Vagina (tissue), 2 donors: ENCODE measurements around the gene MAT2A. TPM values are rescaled to one million over a fixed set of nuclear protein-coding genes. Genes with fewer than 3 reads are reported as not detected.

ENCODE experiments used
- DNase-seq, 2 donors: peaks; one replicate each; pipeline ENCODE4 v3.0.0-alpha.2; 2017; ENCODE audit errors: extremely low spot score in 2 of 2
- H3K27ac ChIP-seq: fragments of 200-600 bp; sonication (generic); one replicate; pipeline ENCODE4 v1.5.1; 2019
- H3K27me3 ChIP-seq: fragments of 200-600 bp; sonication (generic); one replicate; pipeline ENCODE4 v1.5.1; 2019
- H3K36me3 ChIP-seq, 2 donors: fragments of 200-600 bp; sonication (generic); one replicate each; pipeline ENCODE4 v1.5.1; 2017 to 2019
- H3K4me1 ChIP-seq: fragments of 200-600 bp; sonication (generic); one replicate; pipeline ENCODE4 v1.5.1; 2019
- H3K4me3 ChIP-seq, 2 donors: fragments of 200-600 bp; sonication (generic); 1 replicate in 1 of 2; 2 replicates in 1 of 2; pipeline ENCODE4 v1.5.1; 2016 to 2019
- H3K9me3 ChIP-seq: fragments of 200-600 bp; sonication (generic); one replicate; pipeline ENCODE4 v1.5.1; 2019
- CTCF ChIP-seq, 3 experiments: fragments of 450-650 bp in 2 of 3; fragments of 200-600 bp in 1 of 3; sonication (generic) in 1 of 3; IDR thresholded peaks; one replicate each; pipeline ENCODE4 v1.5.1; 2017 to 2019; ENCODE audit warnings: antibody characterized with exemption in 3 of 3, mild to moderate bottlenecking in 2 of 3, moderate library complexity in 2 of 3
- POLR2A ChIP-seq, 2 donors: fragments of 450-650 bp; IDR thresholded peaks; one replicate each; pipeline ENCODE4 v1.6.1; 2017; ENCODE audit warnings: antibody characterized with exemption in 2 of 2, mild to moderate bottlenecking in 2 of 2, moderate library complexity in 2 of 2
- POLR2AphosphoS5 ChIP-seq, 2 donors: sonication (generic); formaldehyde crosslinking; IDR thresholded peaks; one replicate each; pipeline ENCODE4 v1.9.0; 2017; ENCODE audit warnings: antibody characterized with exemption in 2 of 2, mild to moderate bottlenecking in 2 of 2, low read depth in 1 of 2; ENCODE audit not compliant: insufficient read depth in 1 of 2
- intact Hi-C: fragments of 100-400 bp; cut with DNase I; formaldehyde crosslinking; loops from one replicate; pipeline ENCODE4 v1.15.1; 2023
- total RNA-seq: library from RNA; depleted of rRNA; stranded (reverse); fragments of >200 nt; gene quantifications from one replicate; pipeline ENCODE4 v1.2.3, GENCODE V29; 2016

The MAT2A gene
- total RNA-seq, 1 donor from 2014 or later, result 177 TPM

DNA sequence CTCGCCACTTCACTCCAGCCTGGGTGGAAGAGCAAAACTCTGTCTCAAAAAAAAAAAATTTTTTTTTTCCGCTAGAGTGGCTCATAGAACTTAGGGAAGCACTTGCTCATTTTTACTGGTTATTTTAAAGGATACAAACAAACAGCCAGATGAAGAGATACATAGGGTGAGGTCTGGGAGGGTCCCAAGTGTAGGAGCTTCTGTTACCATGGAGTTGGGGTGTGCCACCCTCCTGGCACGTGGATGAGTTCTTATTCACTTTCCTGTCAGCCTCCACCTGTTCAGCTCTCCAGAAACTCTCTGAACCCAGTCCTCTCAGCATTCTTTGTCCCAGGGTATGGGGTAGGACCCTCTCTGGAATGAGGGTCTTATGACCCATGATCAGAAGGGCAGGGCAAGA, 4.9 kb upstream of the MAT2A start:
- no peak for TF ChIP-seq POLR2A (IDR thresholded peaks at IDR 0.05)
- no peak for TF ChIP-seq POLR2AphosphoS5 (IDR thresholded peaks at IDR 0.05; ENCODE audit: insufficient read depth in 1 of 2, low read depth in 1 of 2)
- no peak for TF ChIP-seq CTCF (IDR thresholded peaks at IDR 0.05)
- no peaks in the 10 kb centered on the region for H3K36me3 ChIP-seq
- no peak overlapping the region for H3K4me3 ChIP-seq
- H3K9me3 ChIP-seq, result no peaks in the 10 kb centered on the region
- no peaks in the 10 kb centered on the region for H3K27me3 ChIP-seq
- no peak overlapping the region for H3K27ac ChIP-seq
- peaks cover 14% of the 10 kb centered on the region for H3K4me1 ChIP-seq
- intact Hi-C loops, result no loop called here
- DNase-seq, result no peak

- H3K36me3 ChIP-seq, result no peaks in the 10 kb centered on the region
- H3K27ac ChIP-seq, result peak overlapping the region; percentile 99
- no peak for DNase-seq
- no peak for TF ChIP-seq POLR2AphosphoS5 (IDR thresholded peaks at IDR 0.05; ENCODE audit: insufficient read depth in 1 of 2, low read depth in 1 of 2)
- intact Hi-C loops, result no loop called here
- peaks cover 14% of the 10 kb centered on the region for H3K4me1 ChIP-seq
- H3K9me3 ChIP-seq, result no peaks in the 10 kb centered on the region
- H3K27me3 ChIP-seq, result no peaks in the 10 kb centered on the region
- no peak overlapping the region for H3K4me3 ChIP-seq
Measured at GRCh38 chr2:85534881-85535280, 4.1 kb upstream of the MAT2A start.

DNA sequence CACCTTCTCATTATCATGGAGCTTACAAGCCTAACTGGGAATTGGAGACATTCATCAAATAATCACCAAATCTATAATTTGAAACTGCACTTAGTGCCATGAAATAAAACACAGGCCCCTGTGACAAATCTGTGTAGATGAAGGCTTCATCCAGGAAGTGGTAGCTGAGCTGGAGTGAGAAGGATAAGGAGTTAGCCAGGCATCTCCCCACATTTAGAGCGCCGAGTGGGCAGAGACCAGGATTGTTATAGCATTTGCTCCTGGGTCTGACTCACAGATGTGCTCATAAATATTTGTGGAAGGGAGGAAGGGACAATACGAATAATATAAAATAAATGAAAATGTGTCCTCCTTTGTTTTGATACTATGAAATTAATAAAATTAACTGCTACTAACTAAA, 2.5 kb upstream of the MAT2A start:
- H3K36me3 ChIP-seq, result peaks cover 0 to 7% of the 10 kb centered on the region in 2 donors
- H3K27me3 ChIP-seq, result no peaks in the 10 kb centered on the region
- H3K4me1 ChIP-seq, result peaks cover 26% of the 10 kb centered on the region
- intact Hi-C loops, result no loop called here
- H3K9me3 ChIP-seq, result no peaks in the 10 kb centered on the region
- H3K4me3 ChIP-seq, result no peak overlapping the region
- TF ChIP-seq POLR2AphosphoS5 (IDR thresholded peaks at IDR 0.05; ENCODE audit: insufficient read depth in 1 of 2, low read depth in 1 of 2), result no peak
- no peak for TF ChIP-seq POLR2A (IDR thresholded peaks at IDR 0.05)
- TF ChIP-seq CTCF (IDR thresholded peaks at IDR 0.05), result no peak
- DNase-seq, result no peak
- peak overlapping the region; percentile 99 for H3K27ac ChIP-seq

DNA sequence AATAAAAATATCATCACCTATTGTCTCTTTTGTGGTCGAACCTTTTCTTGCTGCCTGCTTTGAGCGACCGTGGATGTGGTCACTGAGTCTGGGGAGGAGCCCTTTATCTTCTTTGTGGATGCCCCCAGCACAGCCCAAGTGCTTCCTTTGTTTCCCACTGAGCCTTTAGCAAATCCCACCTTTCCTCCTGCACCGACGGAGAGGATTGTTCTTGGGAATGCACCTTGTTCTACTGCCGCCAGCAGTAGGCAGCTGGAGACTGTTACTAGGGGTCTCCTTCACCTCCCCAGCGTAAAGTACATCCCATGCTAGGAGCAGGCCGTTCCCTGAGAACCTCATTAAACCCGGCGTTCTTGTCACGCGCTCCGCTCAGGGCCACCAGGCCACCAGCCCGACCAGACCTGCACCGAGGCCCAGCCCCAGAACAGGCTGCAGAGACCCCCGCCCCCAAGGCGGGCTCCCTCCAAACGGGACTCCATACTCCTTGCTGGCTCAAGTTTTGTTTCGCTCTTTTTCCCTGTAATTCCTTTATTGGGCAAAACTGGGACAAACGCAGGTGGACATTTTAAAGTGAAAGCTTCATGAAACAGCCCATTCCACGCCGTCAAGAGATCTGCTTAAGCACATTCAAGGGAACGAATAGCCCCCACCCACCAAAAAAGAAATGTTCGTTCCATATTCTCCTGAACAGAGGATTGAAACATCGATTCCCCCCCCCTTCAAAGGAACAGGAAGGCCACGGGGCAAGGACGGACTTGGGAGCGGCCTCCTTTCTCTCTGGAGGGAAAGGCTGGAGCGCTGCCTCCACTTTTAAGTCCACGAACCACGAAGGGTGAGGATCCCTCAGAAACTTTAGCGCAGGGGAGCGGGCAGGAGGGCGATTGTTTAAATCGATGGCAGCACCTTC, 1.1 kb upstream of the MAT2A start:
- no peaks in the 10 kb centered on the region for H3K27me3 ChIP-seq
- peaks cover 0 to 20% of the 10 kb centered on the region in 2 donors for H3K36me3 ChIP-seq
- no peak for DNase-seq
- peak overlapping the region; percentile 88 to 89 for H3K4me3 ChIP-seq
- intact Hi-C loops, result no loop called here
- H3K27ac ChIP-seq, result peak overlapping the region; percentile 99
- no peak for TF ChIP-seq CTCF (IDR thresholded peaks at IDR 0.05)
- no peak for TF ChIP-seq POLR2A (IDR thresholded peaks at IDR 0.05)
- TF ChIP-seq POLR2AphosphoS5 (IDR thresholded peaks at IDR 0.05; ENCODE audit: insufficient read depth in 1 of 2, low read depth in 1 of 2), result peak in 1 of 2 donors; percentile 10
- peaks cover 40% of the 10 kb centered on the region for H3K4me1 ChIP-seq
- no peaks in the 10 kb centered on the region for H3K9me3 ChIP-seq

DNA sequence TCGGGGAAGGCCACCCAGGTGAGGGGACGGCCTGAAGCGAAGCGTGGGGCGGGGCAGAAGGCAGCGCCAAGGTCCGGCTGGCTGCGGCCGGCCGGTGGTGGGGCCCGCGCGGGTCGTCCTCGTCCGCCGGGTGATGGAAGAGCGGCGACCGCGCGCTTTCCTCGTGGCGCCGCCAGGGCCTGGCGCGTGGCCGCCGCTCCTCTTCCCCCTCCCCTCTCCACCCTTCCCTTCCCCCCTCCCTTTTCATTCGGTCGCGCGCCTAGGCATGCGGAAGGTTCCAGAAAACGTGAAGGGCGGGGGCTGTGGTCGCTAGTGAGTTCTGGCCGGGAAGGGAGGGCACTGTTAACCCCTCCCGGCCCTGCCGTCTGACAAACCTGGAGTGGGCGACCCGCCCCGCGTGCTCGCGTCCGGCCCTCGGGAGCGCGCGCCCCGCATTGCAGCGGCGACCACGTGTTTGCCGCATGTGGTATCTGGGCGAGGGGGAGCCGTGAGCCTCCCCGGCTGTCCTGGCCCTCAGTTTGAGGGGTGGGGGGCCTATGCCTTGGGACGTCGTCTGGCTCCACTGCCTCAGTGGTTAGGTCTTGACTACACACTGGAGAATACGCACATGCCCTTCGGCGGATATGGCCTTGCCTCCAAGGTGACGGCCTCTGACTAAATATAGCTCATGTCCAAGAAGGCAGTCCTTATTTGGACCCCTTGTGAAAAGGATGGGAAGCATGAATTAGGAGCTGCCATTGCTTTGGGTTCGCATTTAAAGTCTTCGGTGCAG, 579 bp downstream of the MAT2A start:
- peak in 1 of 2 donors; percentile 93 for DNase-seq
- intact Hi-C loops, result loop anchor here (1.0 to 10.0 kb wide), 2 partner anchors 65 to 102 kb away; partner anchors contain the start of gene TMEM150A
- Histone ChIP-seq H3K4me1 (peaks cover 53% of the 10 kb centered on the region), H3K36me3 (peaks cover 0 to 31% of the 10 kb centered on the region in 2 donors), H3K27ac (peak overlapping the region; percentile 99), H3K9me3 (no peaks in the 10 kb centered on the region), H3K27me3 (no peaks in the 10 kb centered on the region), H3K4me3 (peak overlapping the region; percentile 88 to 89)
- no peak for TF ChIP-seq POLR2A (IDR thresholded peaks at IDR 0.05)
- peak; percentile 47 to 84 for TF ChIP-seq POLR2AphosphoS5 (IDR thresholded peaks at IDR 0.05; ENCODE audit: insufficient read depth in 1 of 2, low read depth in 1 of 2)
- TF ChIP-seq CTCF (IDR thresholded peaks at IDR 0.05), result no peak
